ENCODE data around the gene COTL1. TPM values are rescaled to one million over a fixed set of nuclear protein-coding genes. Genes with fewer than 3 reads are reported as not detected.

The COTL1 gene
- polyA plus RNA-seq, 4 donors: 43.6 to 166 (median 94.3) TPM

- Histone ChIP-seq H3K27ac (ENCODE audit: low read depth in 1 of 3, low read length in 2 of 3) (no peak overlapping the region), H3K4me1 (ENCODE audit: control insufficient read depth in 3 of 3, insufficient read depth in 2 of 3, low read depth in 1 of 3, low read length in 2 of 3) (peaks cover 0 to 6% (median 0%) of the 10 kb centered on the region in 3 donors), H3K36me3 (ENCODE audit: control insufficient read depth in 3 of 3, insufficient read depth in 2 of 3, low read depth in 1 of 3, low read length in 3 of 3) (no peaks in the 10 kb centered on the region), H3K9me3 (ENCODE audit: control insufficient read depth in 2 of 2, insufficient read depth in 1 of 2, low read depth in 1 of 2, low read length in 1 of 2) (peaks cover 0 to 7% of the 10 kb centered on the region in 2 donors), H3K27me3 (ENCODE audit: control insufficient read depth in 3 of 3, insufficient read depth in 3 of 3, low read length in 3 of 3) (peaks cover 0 to 3% (median 0%) of the 10 kb centered on the region in 3 donors), H3K4me3 (ENCODE audit: low read depth in 1 of 3, low read length in 3 of 3) (no peak overlapping the region)
- DNase-seq: no peak
- WGBS, 3 donors: 32 to 52% (median 48%) methylated on average over 25 of the region's 25 CpGs
- FAIRE-seq: no peak
Measured at GRCh38 chr16:84544031-84544773, 73.7 kb downstream of the COTL1 start.

GRCh38 chr16:84543253-84543652 lies 74.6 kb downstream of the COTL1 start:
- no peak overlapping the region for H3K4me3 ChIP-seq (ENCODE audit: low read depth in 1 of 3, low read length in 3 of 3)
- peaks cover 0 to 6% (median 0%) of the 10 kb centered on the region in 3 donors for H3K4me1 ChIP-seq (ENCODE audit: control insufficient read depth in 3 of 3, insufficient read depth in 2 of 3, low read depth in 1 of 3, low read length in 2 of 3)
- DNase-seq (no peak), FAIRE-seq (no peak)
- H3K9me3 ChIP-seq (ENCODE audit: control insufficient read depth in 2 of 2, insufficient read depth in 1 of 2, low read depth in 1 of 2, low read length in 1 of 2): peaks cover 0 to 7% of the 10 kb centered on the region in 2 donors
- peaks cover 0 to 3% (median 0%) of the 10 kb centered on the region in 3 donors for H3K27me3 ChIP-seq (ENCODE audit: control insufficient read depth in 3 of 3, insufficient read depth in 3 of 3, low read length in 3 of 3)
- 88 to 95% (median 94%) methylated on average over 2 of the region's 2 CpGs for WGBS, 3 donors
- no peak overlapping the region for H3K27ac ChIP-seq (ENCODE audit: low read depth in 1 of 3, low read length in 2 of 3)
- H3K36me3 ChIP-seq (ENCODE audit: control insufficient read depth in 3 of 3, insufficient read depth in 2 of 3, low read depth in 1 of 3, low read length in 3 of 3): no peaks in the 10 kb centered on the region

GRCh38 chr16:84541999-84542817 lies 75.7 kb downstream of the COTL1 start:
- peaks cover 0 to 6% (median 0%) of the 10 kb centered on the region in 3 donors for H3K4me1 ChIP-seq (ENCODE audit: control insufficient read depth in 3 of 3, insufficient read depth in 2 of 3, low read depth in 1 of 3, low read length in 2 of 3)
- peaks cover 0 to 7% of the 10 kb centered on the region in 2 donors for H3K9me3 ChIP-seq (ENCODE audit: control insufficient read depth in 2 of 2, insufficient read depth in 1 of 2, low read depth in 1 of 2, low read length in 1 of 2)
- no peaks in the 10 kb centered on the region for H3K27me3 ChIP-seq (ENCODE audit: control insufficient read depth in 3 of 3, insufficient read depth in 3 of 3, low read length in 3 of 3)
- WGBS, 3 donors: 78 to 86% (median 85%) methylated on average over 7 of the region's 7 CpGs
- H3K27ac ChIP-seq (ENCODE audit: low read depth in 1 of 3, low read length in 2 of 3): no peak overlapping the region
- no peak overlapping the region for H3K4me3 ChIP-seq (ENCODE audit: low read depth in 1 of 3, low read length in 3 of 3)
- no peaks in the 10 kb centered on the region for H3K36me3 ChIP-seq (ENCODE audit: control insufficient read depth in 3 of 3, insufficient read depth in 2 of 3, low read depth in 1 of 3, low read length in 3 of 3)
- no peak for DNase-seq
- no peak for FAIRE-seq

- no peak overlapping the region for H3K27ac ChIP-seq (ENCODE audit: low read depth in 1 of 3, low read length in 2 of 3)
- H3K4me1 ChIP-seq (ENCODE audit: control insufficient read depth in 3 of 3, insufficient read depth in 2 of 3, low read depth in 1 of 3, low read length in 2 of 3): peaks cover 0 to 6% (median 0%) of the 10 kb centered on the region in 3 donors
- WGBS, 3 donors: 94 to 100% (median 96%) methylated on average over 4 of the region's 4 CpGs
- H3K27me3 ChIP-seq (ENCODE audit: control insufficient read depth in 3 of 3, insufficient read depth in 3 of 3, low read length in 3 of 3): no peaks in the 10 kb centered on the region
- H3K4me3 ChIP-seq (ENCODE audit: low read depth in 1 of 3, low read length in 3 of 3): no peak overlapping the region
- no peak for DNase-seq
- no peak for FAIRE-seq
- peaks cover 0 to 7% of the 10 kb centered on the region in 2 donors for H3K9me3 ChIP-seq (ENCODE audit: control insufficient read depth in 2 of 2, insufficient read depth in 1 of 2, low read depth in 1 of 2, low read length in 1 of 2)
- no peaks in the 10 kb centered on the region for H3K36me3 ChIP-seq (ENCODE audit: control insufficient read depth in 3 of 3, insufficient read depth in 2 of 3, low read depth in 1 of 3, low read length in 3 of 3)
Measured at GRCh38 chr16:84540194-84540593, 77.7 kb downstream of the COTL1 start.

- H3K9me3 ChIP-seq (ENCODE audit: control insufficient read depth in 2 of 2, insufficient read depth in 1 of 2, low read depth in 1 of 2, low read length in 1 of 2): peaks cover 0 to 7% of the 10 kb centered on the region in 2 donors
- FAIRE-seq (no peak), DNase-seq (no peak)
- no peak overlapping the region for H3K27ac ChIP-seq (ENCODE audit: low read depth in 1 of 3, low read length in 2 of 3)
- no peak overlapping the region for H3K4me3 ChIP-seq (ENCODE audit: low read depth in 1 of 3, low read length in 3 of 3)
- H3K36me3 ChIP-seq (ENCODE audit: control insufficient read depth in 3 of 3, insufficient read depth in 2 of 3, low read depth in 1 of 3, low read length in 3 of 3): no peaks in the 10 kb centered on the region
- no peaks in the 10 kb centered on the region for H3K4me1 ChIP-seq (ENCODE audit: control insufficient read depth in 3 of 3, insufficient read depth in 2 of 3, low read depth in 1 of 3, low read length in 2 of 3)
- H3K27me3 ChIP-seq (ENCODE audit: control insufficient read depth in 3 of 3, insufficient read depth in 3 of 3, low read length in 3 of 3): no peaks in the 10 kb centered on the region
- WGBS, 3 donors: 90 to 96% (median 96%) methylated on average over 6 of the region's 6 CpGs
Measured at GRCh38 chr16:84538222-84538840, 79.5 kb downstream of the COTL1 start.

- no peaks in the 10 kb centered on the region for H3K36me3 ChIP-seq (ENCODE audit: control insufficient read depth in 3 of 3, insufficient read depth in 2 of 3, low read depth in 1 of 3, low read length in 3 of 3)
- no peak for FAIRE-seq
- H3K27ac ChIP-seq (ENCODE audit: low read depth in 1 of 3, low read length in 2 of 3): no peak overlapping the region
- H3K27me3 ChIP-seq (ENCODE audit: control insufficient read depth in 3 of 3, insufficient read depth in 3 of 3, low read length in 3 of 3): no peaks in the 10 kb centered on the region
- no peak overlapping the region for H3K4me3 ChIP-seq (ENCODE audit: low read depth in 1 of 3, low read length in 3 of 3)
- peaks cover 0 to 4% (median 0%) of the 10 kb centered on the region in 3 donors for H3K4me1 ChIP-seq (ENCODE audit: control insufficient read depth in 3 of 3, insufficient read depth in 2 of 3, low read depth in 1 of 3, low read length in 2 of 3)
- 81 to 91% (median 89%) methylated on average over 11 of the region's 11 CpGs for WGBS, 3 donors
- no peak for DNase-seq
- H3K9me3 ChIP-seq (ENCODE audit: control insufficient read depth in 2 of 2, insufficient read depth in 1 of 2, low read depth in 1 of 2, low read length in 1 of 2): peaks cover 0 to 7% of the 10 kb centered on the region in 2 donors
Measured at GRCh38 chr16:84537491-84538151, 80.3 kb downstream of the COTL1 start.

- DNase-seq (no peak), FAIRE-seq (no peak)
- Histone ChIP-seq H3K4me1 (ENCODE audit: control insufficient read depth in 3 of 3, insufficient read depth in 2 of 3, low read depth in 1 of 3, low read length in 2 of 3) (peaks cover 0 to 4% (median 0%) of the 10 kb centered on the region in 3 donors), H3K27ac (ENCODE audit: low read depth in 1 of 3, low read length in 2 of 3) (no peak overlapping the region), H3K36me3 (ENCODE audit: control insufficient read depth in 3 of 3, insufficient read depth in 2 of 3, low read depth in 1 of 3, low read length in 3 of 3) (no peaks in the 10 kb centered on the region), H3K9me3 (ENCODE audit: control insufficient read depth in 2 of 2, insufficient read depth in 1 of 2, low read depth in 1 of 2, low read length in 1 of 2) (peaks cover 0 to 7% of the 10 kb centered on the region in 2 donors), H3K4me3 (ENCODE audit: low read depth in 1 of 3, low read length in 3 of 3) (no peak overlapping the region), H3K27me3 (ENCODE audit: control insufficient read depth in 3 of 3, insufficient read depth in 3 of 3, low read length in 3 of 3) (no peaks in the 10 kb centered on the region)
- 86 to 88% (median 86%) methylated on average over 9 of the region's 9 CpGs for WGBS, 3 donors
Measured at GRCh38 chr16:84535851-84536250, 82.0 kb downstream of the COTL1 start.

- no peak for DNase-seq
- Histone ChIP-seq H3K4me3 (ENCODE audit: low read depth in 1 of 3, low read length in 3 of 3) (no peak overlapping the region), H3K36me3 (ENCODE audit: control insufficient read depth in 3 of 3, insufficient read depth in 2 of 3, low read depth in 1 of 3, low read length in 3 of 3) (no peaks in the 10 kb centered on the region), H3K27me3 (ENCODE audit: control insufficient read depth in 3 of 3, insufficient read depth in 3 of 3, low read length in 3 of 3) (no peaks in the 10 kb centered on the region), H3K4me1 (ENCODE audit: control insufficient read depth in 3 of 3, insufficient read depth in 2 of 3, low read depth in 1 of 3, low read length in 2 of 3) (peaks cover 0 to 4% (median 0%) of the 10 kb centered on the region in 3 donors), H3K27ac (ENCODE audit: low read depth in 1 of 3, low read length in 2 of 3) (no peak overlapping the region), H3K9me3 (ENCODE audit: control insufficient read depth in 2 of 2, insufficient read depth in 1 of 2, low read depth in 1 of 2, low read length in 1 of 2) (peaks cover 0 to 7% of the 10 kb centered on the region in 2 donors)
- 48 to 64% (median 57%) methylated on average over 6 of the region's 6 CpGs for WGBS, 3 donors
- no peak for FAIRE-seq
Measured at GRCh38 chr16:84535408-84535807, 82.5 kb downstream of the COTL1 start.

Data from small intestine (tissue), 7 donors.